ENCODE measurements around the gene COL21A1.

COL21A1 gene

DNA sequence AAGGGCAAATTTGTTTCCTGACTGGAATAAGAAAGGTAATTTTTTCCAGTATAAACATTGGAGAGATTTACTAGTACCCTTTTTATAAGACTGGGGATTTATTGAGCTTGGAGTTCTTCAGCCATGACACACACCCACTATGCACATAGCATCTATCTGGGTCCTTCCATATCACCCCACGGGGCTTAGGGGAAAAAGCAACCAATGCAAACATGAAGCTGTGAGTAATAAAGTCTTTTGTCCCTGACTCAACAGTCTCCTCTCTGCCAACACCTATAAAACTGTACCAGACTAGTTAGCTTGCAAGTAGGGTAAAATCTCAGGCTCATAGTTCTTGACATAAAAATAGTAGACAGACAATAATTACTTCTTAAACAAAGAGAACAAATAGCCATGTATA is 23.4 kb downstream of the COL21A1 start:
- H3K4me2 ChIP-seq (ENCODE audit: low read length), result no peak overlapping the region
- H3K79me2 ChIP-seq, result no peaks in the 10 kb centered on the region
- no peaks in the 10 kb centered on the region for H3K27me3 ChIP-seq (ENCODE audit: control insufficient read depth, insufficient read depth, low read length)
- no peak overlapping the region for H3K4me3 ChIP-seq (ENCODE audit: low read depth, low read length)
- H3K9ac ChIP-seq, result no peak overlapping the region
- no peak overlapping the region for H2AFZ ChIP-seq
- no peaks in the 10 kb centered on the region for H3K4me1 ChIP-seq
- H3K27ac ChIP-seq, result no peak overlapping the region
- H3K36me3 ChIP-seq (ENCODE audit: control insufficient read depth, insufficient read depth, low read length), result no peaks in the 10 kb centered on the region
- H3K9me3 ChIP-seq (ENCODE audit: control insufficient read depth, low read length), result no peaks in the 10 kb centered on the region
- TF ChIP-seq, protein P1, sequence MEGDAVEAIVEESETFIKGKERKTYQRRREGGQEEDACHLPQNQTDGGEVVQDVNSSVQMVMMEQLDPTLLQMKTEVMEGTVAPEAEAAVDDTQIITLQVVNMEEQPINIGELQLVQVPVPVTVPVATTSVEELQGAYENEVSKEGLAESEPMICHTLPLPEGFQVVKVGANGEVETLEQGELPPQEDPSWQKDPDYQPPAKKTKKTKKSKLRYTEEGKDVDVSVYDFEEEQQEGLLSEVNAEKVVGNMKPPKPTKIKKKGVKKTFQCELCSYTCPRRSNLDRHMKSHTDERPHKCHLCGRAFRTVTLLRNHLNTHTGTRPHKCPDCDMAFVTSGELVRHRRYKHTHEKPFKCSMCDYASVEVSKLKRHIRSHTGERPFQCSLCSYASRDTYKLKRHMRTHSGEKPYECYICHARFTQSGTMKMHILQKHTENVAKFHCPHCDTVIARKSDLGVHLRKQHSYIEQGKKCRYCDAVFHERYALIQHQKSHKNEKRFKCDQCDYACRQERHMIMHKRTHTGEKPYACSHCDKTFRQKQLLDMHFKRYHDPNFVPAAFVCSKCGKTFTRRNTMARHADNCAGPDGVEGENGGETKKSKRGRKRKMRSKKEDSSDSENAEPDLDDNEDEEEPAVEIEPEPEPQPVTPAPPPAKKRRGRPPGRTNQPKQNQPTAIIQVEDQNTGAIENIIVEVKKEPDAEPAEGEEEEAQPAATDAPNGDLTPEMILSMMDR (IDR thresholded peaks at IDR 0.05), result no peak

DNA sequence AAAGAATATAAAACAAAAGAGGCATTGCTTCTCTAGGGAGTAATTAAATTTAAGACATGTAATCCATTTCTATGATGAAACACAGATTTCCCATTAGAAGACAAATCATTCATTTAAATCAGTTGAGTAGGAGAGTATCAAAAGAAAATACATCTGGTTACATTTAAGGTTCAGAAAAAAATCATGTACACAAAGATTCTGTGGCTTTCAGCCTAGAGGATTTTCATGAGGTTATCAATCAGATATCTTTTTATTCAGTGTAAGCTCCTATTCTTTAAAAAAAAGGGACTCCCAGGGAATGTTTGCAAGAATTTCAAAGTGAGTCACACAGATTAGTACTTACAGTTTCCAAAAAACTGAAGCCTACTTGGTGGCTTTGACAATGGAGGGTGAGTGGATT is 24.9 kb downstream of the COL21A1 start:
- Histone ChIP-seq H3K9ac (no peak overlapping the region), H3K4me1 (no peaks in the 10 kb centered on the region), H3K27ac (no peak overlapping the region), H3K4me3 (ENCODE audit: low read depth, low read length) (no peak overlapping the region), H3K36me3 (ENCODE audit: control insufficient read depth, insufficient read depth, low read length) (no peaks in the 10 kb centered on the region), H3K79me2 (no peaks in the 10 kb centered on the region), H2AFZ (no peak overlapping the region), H3K27me3 (ENCODE audit: control insufficient read depth, insufficient read depth, low read length) (no peaks in the 10 kb centered on the region), H3K9me3 (ENCODE audit: control insufficient read depth, low read length) (no peaks in the 10 kb centered on the region), H3K4me2 (ENCODE audit: low read length) (no peak overlapping the region)
- TF ChIP-seq, protein P1 (IDR thresholded peaks at IDR 0.05), result no peak

DNA sequence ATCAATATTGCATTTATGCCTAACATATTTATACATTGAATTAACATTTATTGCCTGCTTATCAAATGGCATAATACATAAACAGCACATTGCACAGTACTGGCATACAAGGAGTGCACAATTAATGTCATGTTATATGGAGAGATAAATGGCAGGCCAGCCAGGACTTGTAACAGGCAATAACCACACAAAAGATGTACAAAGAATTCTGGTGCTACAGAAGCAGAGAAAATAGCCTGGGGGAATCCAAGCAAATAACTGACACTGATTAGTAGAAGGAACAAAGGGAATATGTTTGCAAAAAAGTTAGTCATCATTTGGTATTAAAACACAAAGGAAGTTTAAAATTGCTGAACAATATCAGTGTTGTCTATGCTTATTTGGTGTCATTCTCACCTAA is 27.3 kb downstream of the COL21A1 start:
- no peak overlapping the region for H3K4me2 ChIP-seq (ENCODE audit: low read length)
- H3K9ac ChIP-seq, result no peak overlapping the region
- H3K79me2 ChIP-seq, result no peaks in the 10 kb centered on the region
- H3K36me3 ChIP-seq (ENCODE audit: control insufficient read depth, insufficient read depth, low read length), result no peaks in the 10 kb centered on the region
- no peaks in the 10 kb centered on the region for H3K27me3 ChIP-seq (ENCODE audit: control insufficient read depth, insufficient read depth, low read length)
- H3K27ac ChIP-seq, result no peak overlapping the region
- no peaks in the 10 kb centered on the region for H3K4me1 ChIP-seq
- H2AFZ ChIP-seq, result no peak overlapping the region
- TF ChIP-seq, protein P1 (IDR thresholded peaks at IDR 0.05), result no peak
- H3K4me3 ChIP-seq (ENCODE audit: low read depth, low read length), result no peak overlapping the region
- H3K9me3 ChIP-seq (ENCODE audit: control insufficient read depth, low read length), result no peaks in the 10 kb centered on the region

DNA sequence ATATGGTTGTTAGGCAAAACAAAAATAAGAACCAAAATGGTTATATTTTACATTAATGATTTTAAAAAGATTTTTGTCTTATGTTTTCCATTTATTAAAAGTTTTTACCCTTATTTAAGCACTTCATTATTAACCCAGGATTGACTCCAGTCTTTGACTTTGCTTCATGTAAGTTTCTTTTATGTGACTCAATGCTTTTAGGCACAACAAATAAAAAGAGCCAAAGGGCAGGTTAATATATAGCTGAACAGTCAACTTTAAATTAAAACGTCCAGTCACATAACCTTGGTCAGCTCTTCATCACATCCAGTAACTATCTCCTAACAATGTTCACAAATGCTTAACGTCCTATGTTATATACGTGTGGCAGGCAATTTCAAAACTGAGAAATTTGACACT is 32.7 kb downstream of the COL21A1 start:
- no peak overlapping the region for H3K4me3 ChIP-seq (ENCODE audit: low read depth, low read length)
- H3K9ac ChIP-seq, result no peak overlapping the region
- no peak overlapping the region for H3K4me2 ChIP-seq (ENCODE audit: low read length)
- no peaks in the 10 kb centered on the region for H3K27me3 ChIP-seq (ENCODE audit: control insufficient read depth, insufficient read depth, low read length)
- no peak overlapping the region for H3K27ac ChIP-seq
- no peak overlapping the region for H2AFZ ChIP-seq
- no peaks in the 10 kb centered on the region for H3K36me3 ChIP-seq (ENCODE audit: control insufficient read depth, insufficient read depth, low read length)
- H3K79me2 ChIP-seq, result no peaks in the 10 kb centered on the region
- H3K9me3 ChIP-seq (ENCODE audit: control insufficient read depth, low read length), result no peaks in the 10 kb centered on the region
- no peaks in the 10 kb centered on the region for H3K4me1 ChIP-seq
- TF ChIP-seq, protein P1 (IDR thresholded peaks at IDR 0.05), result no peak

DNA sequence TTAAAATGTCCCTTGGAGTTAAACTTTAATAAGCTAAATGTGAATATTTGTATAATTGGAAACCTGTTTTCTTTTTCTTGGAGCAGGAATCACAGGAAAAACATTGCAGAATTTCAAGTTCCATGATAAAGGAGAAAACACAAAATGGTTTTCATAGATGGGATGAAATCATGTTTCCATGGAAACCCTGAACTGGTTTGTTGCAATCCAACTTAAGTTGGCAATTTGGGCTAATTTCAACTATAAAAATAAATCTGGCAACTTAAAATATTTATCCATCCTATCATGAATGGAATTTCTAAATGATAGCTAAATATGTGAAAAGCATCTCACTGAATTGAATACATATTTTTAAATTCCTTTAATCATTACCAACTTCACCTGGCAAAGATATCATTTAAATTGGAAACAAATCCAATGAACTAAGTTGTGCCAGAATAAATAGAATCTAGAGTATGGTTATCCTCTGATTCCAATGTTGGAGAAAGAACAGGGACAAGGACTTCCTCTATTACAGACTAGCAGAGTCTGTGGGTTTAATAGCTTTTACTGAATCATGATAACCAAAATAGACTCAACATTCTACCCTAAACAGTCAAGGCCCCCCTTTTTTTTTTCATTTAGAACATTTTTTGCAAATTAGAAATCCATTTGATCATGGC is 33.2 kb downstream of the COL21A1 start:
- TF ChIP-seq, protein P1 (IDR thresholded peaks at IDR 0.05), result no peak
- Histone ChIP-seq H3K4me3 (ENCODE audit: low read depth, low read length) (no peak overlapping the region), H3K36me3 (ENCODE audit: control insufficient read depth, insufficient read depth, low read length) (no peaks in the 10 kb centered on the region), H3K27me3 (ENCODE audit: control insufficient read depth, insufficient read depth, low read length) (no peaks in the 10 kb centered on the region), H3K9me3 (ENCODE audit: control insufficient read depth, low read length) (no peaks in the 10 kb centered on the region), H3K4me2 (ENCODE audit: low read length) (no peak overlapping the region), H3K79me2 (no peaks in the 10 kb centered on the region), H2AFZ (no peak overlapping the region), H3K4me1 (no peaks in the 10 kb centered on the region), H3K27ac (no peak overlapping the region), H3K9ac (no peak overlapping the region)

Data from parathyroid adenoma (tissue), 2 donors.